Thymus (tissue), 11 donors: Measurements from ENCODE around the gene PLEKHN1. TPM values are rescaled to one million over a fixed set of nuclear protein-coding genes. Genes with fewer than 3 reads are reported as not detected.

Source experiments
- DNase-seq, 9 donors: peaks; one replicate each; pipeline ENCODE4 v3.0.0-alpha.2; 2013; ENCODE audit warnings: low spot score in 9 of 9, low read depth in 6 of 9, missing footprints in 1 of 9
- H3K27ac ChIP-seq, 2 donors: one replicate each; pipeline ENCODE4 v1.5.1; 2013; ENCODE audit warnings: control low read depth in 1 of 2, low read depth in 1 of 2, low read length in 1 of 2, mild to moderate bottlenecking in 1 of 2, moderate library complexity in 1 of 2
- H3K27me3 ChIP-seq, 2 donors: one replicate each; pipeline ENCODE4 v1.5.1; 2013; ENCODE audit warnings: low read length in 1 of 2; ENCODE audit not compliant: control insufficient read depth in 2 of 2, insufficient read depth in 1 of 2
- H3K36me3 ChIP-seq, 2 donors: one replicate each; pipeline ENCODE4 v1.5.1; 2013; ENCODE audit warnings: low read length in 1 of 2, mild to moderate bottlenecking in 1 of 2, moderate library complexity in 1 of 2; ENCODE audit not compliant: control insufficient read depth in 2 of 2, insufficient read depth in 2 of 2
- H3K4me1 ChIP-seq, 2 donors: one replicate each; pipeline ENCODE4 v1.5.1; 2013; ENCODE audit warnings: low read length in 2 of 2; ENCODE audit not compliant: control insufficient read depth in 2 of 2, insufficient read depth in 2 of 2
- H3K4me3 ChIP-seq, 2 donors: one replicate each; pipeline ENCODE4 v1.5.1; 2013; ENCODE audit warnings: low read length in 2 of 2, control low read depth in 1 of 2, mild to moderate bottlenecking in 1 of 2
- H3K9me3 ChIP-seq, 2 donors: one replicate each; pipeline ENCODE4 v1.5.1; 2013; ENCODE audit warnings: low read length in 1 of 2, mild to moderate bottlenecking in 1 of 2; ENCODE audit not compliant: control insufficient read depth in 2 of 2, insufficient read depth in 1 of 2
- WGBS: extraction: QIAGEN DNeasy Blood & Tissue Kit; methylation state at CpG from one replicate; pipeline ENCODE4 v1.1.7; 2013; 5-methylcytosine and 5-hydroxymethylcytosine counted together
- polyA plus RNA-seq: library from polyadenylated mRNA; stranded (reverse); fragments of 200-250 nt; gene quantifications from one replicate; pipeline ENCODE4 v1.2.3, GENCODE V29; 2013
- total RNA-seq: library from RNA; stranded (reverse); fragments of 120-200 nt; gene quantifications from one replicate; pipeline ENCODE4 v1.2.4, GENCODE V29; 2013
- donor health status: healthy.

Gene PLEKHN1
- total and polyA plus RNA-seq, 2 donors: 0.14 to 1.7 TPM

DNA sequence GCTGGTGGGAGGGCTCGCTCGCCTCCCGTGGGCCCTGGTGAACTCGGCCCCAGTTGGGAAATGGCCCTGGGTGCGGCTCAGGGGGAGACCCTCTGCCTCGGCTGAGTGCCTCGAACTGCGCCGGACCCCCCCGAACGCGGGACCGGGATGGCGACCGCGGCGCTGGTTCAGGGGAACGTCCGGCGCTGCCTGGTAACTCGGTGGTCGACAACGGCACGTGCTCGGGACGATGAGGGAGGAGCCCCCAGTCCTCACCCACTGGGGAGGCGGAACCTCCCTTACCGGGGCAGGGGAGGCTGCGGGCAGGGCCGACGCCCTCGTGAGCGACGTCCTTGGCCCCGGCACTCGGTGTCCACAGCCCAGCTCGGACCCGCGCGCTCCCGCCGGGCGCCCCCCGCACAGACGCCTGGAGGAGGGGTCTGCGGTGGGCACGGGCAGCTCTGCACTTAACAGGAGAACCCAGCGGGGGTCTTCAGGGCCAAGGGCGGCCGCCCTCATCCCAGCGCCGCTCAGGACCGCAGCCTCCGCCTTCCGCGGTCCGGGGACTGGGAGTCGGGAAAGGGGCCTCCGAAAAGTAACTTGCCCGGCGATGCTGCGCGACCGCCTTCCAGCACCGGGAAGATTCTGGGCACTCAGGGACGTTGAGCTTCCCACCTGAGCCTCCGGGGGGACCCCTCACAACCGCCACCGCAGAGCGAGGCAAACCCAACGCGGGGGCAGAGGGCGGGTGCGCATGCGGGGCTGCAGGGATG lies 31.9 kb downstream of the PLEKHN1 start:
- no peak for DNase-seq
- Histone ChIP-seq H3K27ac (no peak overlapping the region), H3K36me3 (peaks cover 0 to 4% of the 10 kb centered on the region in 2 donors), H3K27me3 (peaks cover 38 to 73% of the 10 kb centered on the region in 2 donors), H3K4me1 (peaks cover 32 to 45% of the 10 kb centered on the region in 2 donors), H3K4me3 (peak overlapping the region; percentile 37 to 63), H3K9me3 (peaks cover 4 to 11% of the 10 kb centered on the region in 2 donors)
- 21% methylated on average over 75 of the region's 75 CpGs for WGBS

DNA sequence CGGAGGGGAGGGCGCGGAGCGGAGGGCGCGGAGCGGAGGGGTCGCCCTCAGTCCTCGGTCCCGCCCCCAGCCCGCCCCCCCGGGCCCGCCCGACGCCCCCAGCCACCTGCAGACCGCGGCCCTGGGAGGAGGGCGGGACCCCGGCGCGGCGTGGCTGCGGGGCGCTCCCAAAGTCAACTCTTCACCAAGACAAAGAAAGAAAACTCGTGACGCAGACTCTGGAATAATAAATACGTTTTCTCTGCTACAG lies 32.4 kb downstream of the PLEKHN1 start:
- under 1% methylated on average over 27 of the region's 27 CpGs for WGBS
- Histone ChIP-seq H3K4me3 (peak overlapping the region; percentile 37 to 63), H3K9me3 (peaks cover 1 to 6% of the 10 kb centered on the region in 2 donors), H3K27me3 (peaks cover 38 to 78% of the 10 kb centered on the region in 2 donors), H3K4me1 (peaks cover 32 to 48% of the 10 kb centered on the region in 2 donors), H3K27ac (no peak overlapping the region), H3K36me3 (peaks cover 0 to 4% of the 10 kb centered on the region in 2 donors)
- peak in 2 of 9 donors; percentile 51 to 61 for DNase-seq

DNA sequence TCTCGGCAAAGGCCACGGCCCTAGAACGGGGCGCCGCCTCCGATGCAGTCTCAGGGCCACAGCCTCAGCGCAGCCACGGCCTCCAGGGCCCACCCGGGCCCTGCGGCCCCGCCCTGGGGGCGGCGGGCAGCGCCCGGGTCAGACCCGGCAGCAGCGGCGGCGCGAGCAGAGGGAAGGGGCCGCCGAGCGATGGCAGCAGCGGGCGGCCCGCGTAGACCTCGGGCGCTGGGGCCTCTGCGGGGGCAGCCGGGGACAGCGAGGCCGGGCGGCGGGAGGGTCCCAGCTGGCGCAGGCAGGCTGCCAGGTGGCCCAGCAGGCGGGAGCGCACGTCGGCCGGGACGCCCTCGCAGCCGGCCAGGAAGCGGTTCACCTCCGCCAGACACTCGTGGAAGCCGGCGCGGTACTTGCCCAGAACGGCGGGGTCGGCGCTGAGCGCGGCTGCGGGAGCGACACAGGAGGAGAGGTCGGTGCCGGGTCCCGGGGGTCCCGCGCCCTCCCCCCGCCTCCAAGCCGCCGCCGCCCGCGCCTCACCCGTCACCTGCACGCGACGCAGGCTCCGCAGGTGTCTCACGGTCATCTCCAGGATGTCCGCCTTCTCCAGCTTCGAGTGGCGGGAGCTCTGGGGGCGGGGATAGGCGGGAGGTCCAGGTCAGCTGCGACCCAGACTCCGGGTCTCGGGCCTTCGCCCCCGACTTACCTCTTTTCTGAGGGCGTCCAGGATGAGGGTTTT lies 32.9 kb downstream of the PLEKHN1 start:
- H3K4me1 ChIP-seq: peaks cover 32 to 51% of the 10 kb centered on the region in 2 donors
- peak overlapping the region; percentile 53 to 63 for H3K4me3 ChIP-seq
- DNase-seq: peak in 1 of 9 donors; percentile 44

DNA sequence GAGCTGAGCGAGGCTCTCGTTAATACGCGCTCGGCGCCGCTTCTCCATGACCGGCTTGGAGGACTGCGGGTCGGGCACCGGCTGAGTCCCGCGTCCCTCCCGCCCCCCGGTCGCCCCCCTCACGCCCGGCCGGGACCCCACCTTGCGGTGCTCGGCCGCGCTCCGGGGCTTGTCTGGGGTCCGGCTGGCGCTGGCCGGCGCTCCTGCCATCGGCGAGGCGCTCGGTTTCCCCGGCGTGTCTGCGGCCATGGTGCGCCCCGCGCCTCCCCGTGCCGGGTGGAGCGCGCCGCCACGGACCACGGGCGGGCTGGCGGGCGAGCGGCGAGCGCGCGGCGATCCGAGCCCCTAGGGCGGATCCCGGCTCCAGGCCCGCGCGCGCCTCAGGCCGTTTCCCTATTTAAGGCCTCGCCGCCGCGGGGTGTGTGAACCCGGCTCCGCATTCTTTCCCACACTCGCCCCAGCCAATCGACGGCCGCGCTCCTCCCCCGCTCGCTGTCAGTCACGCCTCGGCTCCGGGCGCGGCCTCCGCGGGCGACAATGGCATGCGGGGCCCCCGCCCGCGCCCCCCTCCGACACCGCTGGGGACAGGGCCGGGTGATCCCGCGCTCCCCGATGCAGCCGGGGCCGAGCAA lies 33.6 kb downstream of the PLEKHN1 start, which contains the start of gene HES4:
Gene HES4 (minus strand): TSS at position 373 of the 632 bp plus-strand sequence. CDS start 124 bp downstream, at position 249.
- Histone ChIP-seq H3K9me3 (peaks cover 1 to 4% of the 10 kb centered on the region in 2 donors), H3K4me3 (peak within 1 kb of the TSS; percentile 53 to 63), H3K4me1 (peaks cover 32 to 58% of the 10 kb centered on the region in 2 donors), H3K36me3 (peaks cover 0 to 4% of the 10 kb centered on the region in 2 donors), H3K27ac (peak within 1 kb of the TSS; percentile 64 to 88), H3K27me3 (peaks cover 44 to 87% of the 10 kb centered on the region in 2 donors)
- peak in 4 of 9 donors; percentile 66 to 87 (median 72) for DNase-seq
- under 1% methylated on average over 95 of the region's 95 CpGs for WGBS

More for the DNA sequence above, 32.9 kb downstream of the PLEKHN1 start:
- Histone ChIP-seq H3K27ac (peak overlapping the region in 1 of 2 donors; percentile 71), H3K36me3 (peaks cover 0 to 4% of the 10 kb centered on the region in 2 donors), H3K27me3 (peaks cover 41 to 83% of the 10 kb centered on the region in 2 donors), H3K9me3 (peaks cover 1 to 4% of the 10 kb centered on the region in 2 donors)
- WGBS: under 1% methylated on average over 86 of the region's 86 CpGs

DNA sequence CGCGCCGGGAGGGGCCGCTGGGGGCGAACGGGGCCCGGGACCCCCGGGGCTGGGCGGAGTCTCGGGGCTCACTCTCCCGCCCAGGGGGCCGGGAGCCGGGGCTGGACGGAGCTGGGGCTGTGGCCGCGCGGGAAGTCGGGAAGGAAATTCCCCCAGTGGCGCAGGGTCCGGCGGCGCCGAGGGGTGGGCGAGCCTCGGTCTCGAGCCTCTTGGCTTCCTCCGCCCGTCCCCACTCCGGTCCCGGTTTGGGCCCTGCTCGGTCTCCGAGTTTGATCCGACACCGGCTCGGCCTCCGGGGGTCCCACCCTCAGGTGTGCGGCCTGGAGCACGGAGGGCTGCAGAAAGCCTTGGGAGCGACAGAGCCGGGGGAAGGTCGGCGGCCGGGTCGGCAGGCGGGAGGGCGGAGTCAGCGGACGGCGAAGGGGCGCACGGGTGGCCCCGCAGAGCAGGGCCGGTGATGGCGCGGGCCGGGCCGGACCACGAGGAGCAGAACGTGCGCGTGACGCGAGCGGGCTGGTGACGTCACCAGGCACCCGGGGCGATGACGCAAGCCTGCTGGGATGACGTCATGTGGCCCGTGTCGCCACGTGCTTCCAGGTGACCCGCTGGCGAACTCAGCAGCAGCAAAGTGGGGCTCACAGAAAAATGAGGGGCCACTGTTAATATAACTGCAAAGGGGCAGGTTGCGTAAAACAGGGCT lies 34.2 kb downstream of the PLEKHN1 start:
- H3K4me1 ChIP-seq: peaks cover 38 to 64% of the 10 kb centered on the region in 2 donors

DNA sequence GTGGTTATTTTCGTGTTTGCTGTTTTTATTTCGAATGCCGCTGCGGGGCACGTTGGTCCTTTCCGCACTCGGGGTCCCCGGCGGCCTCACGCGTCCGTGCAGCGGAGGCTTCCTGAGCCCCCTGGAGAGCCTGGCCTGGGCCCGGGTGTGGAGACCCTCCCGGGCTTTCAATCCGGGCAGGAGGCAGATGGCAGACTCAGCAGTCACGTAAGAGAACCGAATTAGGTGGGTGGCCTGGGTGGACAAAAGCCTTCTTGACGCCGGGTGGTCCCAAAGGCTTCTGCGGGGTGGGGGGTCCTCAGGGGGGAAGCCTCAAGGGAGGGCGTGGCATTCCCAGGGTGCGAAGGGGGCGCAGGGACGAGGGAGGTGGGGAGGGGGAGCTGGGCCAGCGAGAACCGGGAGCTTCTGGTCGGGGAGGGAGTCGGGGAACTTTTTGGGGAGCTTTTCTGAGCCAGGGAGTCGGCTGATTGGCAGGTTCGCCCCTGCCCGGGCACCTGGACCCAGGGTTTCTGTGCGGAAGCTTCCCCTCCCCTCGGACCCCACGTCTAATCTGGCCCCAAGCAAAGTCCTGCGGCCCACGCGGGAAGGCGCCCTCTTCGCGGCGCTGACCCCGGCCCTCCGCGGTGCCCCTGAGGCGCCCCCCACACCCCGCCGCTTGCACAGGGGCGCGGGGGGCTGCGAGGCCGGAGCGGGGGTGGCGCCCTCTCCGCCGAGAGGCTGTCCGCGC lies 34.9 kb downstream of the PLEKHN1 start:
- Histone ChIP-seq H3K27ac (peak overlapping the region; percentile 42 to 62), H3K36me3 (peaks cover 0 to 4% of the 10 kb centered on the region in 2 donors), H3K27me3 (peaks cover 47 to 87% of the 10 kb centered on the region in 2 donors), H3K9me3 (peaks cover 1 to 4% of the 10 kb centered on the region in 2 donors), H3K4me1 (peaks cover 35 to 61% of the 10 kb centered on the region in 2 donors), H3K4me3 (peak overlapping the region; percentile 53 to 63)
- no peak for DNase-seq
- WGBS: 3% methylated on average over 58 of the region's 58 CpGs

More for the DNA sequence above, 34.2 kb downstream of the PLEKHN1 start:
- 1% methylated on average over 75 of the region's 75 CpGs for WGBS
- peaks cover 49 to 87% of the 10 kb centered on the region in 2 donors for H3K27me3 ChIP-seq
- peak overlapping the region; percentile 64 to 88 for H3K27ac ChIP-seq
- peak in 2 of 9 donors; percentile 65 to 70 for DNase-seq
- peaks cover 0 to 4% of the 10 kb centered on the region in 2 donors for H3K36me3 ChIP-seq
- peaks cover 1 to 4% of the 10 kb centered on the region in 2 donors for H3K9me3 ChIP-seq
- peak overlapping the region; percentile 53 to 63 for H3K4me3 ChIP-seq

DNA sequence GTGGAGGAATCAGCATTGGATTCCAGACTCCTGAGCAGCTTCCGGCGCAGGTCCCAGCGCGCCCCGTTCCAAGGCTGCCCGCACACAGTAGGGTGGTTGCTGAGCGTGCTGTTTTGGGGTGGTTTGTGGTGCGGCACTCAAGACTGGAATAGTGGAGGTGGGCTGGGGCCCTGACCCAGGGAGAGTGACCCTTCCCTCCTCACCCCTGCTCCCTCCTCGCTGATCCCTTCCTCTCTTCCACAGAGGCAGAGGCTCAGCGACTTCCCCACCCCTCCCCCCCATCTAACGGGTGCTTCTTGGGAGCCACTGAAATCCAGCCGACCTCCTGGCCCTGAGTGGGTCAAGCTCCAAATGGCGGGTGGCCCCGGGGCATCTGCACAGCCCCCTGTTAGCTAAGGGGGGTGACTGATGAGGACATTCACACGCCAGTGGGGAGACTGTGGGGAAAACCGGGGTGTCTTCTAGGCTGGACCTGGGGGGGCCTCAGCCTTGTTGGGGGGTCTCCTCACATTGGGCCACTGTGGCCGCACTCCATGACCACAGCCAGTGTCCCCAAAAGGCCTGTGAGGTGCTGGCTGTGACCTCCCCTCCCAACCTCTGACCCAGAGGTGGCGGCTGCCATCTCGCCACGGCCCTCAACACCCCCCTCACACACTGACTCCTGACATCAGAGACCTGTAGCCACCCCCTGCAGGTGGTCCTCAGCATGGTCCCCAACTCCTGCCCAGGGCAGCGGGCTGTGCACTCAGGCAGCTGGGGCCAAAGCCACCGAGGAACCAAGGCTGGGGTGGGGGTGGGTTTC lies 37.5 kb downstream of the PLEKHN1 start:
- H3K4me3 ChIP-seq: no peak overlapping the region
- 91% methylated on average over 22 of the region's 22 CpGs for WGBS
- peaks cover 37 to 73% of the 10 kb centered on the region in 2 donors for H3K27me3 ChIP-seq
- no peak for DNase-seq
- H3K9me3 ChIP-seq: peaks cover 0 to 1% of the 10 kb centered on the region in 2 donors
- peaks cover 30 to 39% of the 10 kb centered on the region in 2 donors for H3K4me1 ChIP-seq
- H3K27ac ChIP-seq: no peak overlapping the region
- H3K36me3 ChIP-seq: no peaks in the 10 kb centered on the region
